Measurements from ENCODE around the gene PSMB3.

The PSMB3 gene

DNA sequence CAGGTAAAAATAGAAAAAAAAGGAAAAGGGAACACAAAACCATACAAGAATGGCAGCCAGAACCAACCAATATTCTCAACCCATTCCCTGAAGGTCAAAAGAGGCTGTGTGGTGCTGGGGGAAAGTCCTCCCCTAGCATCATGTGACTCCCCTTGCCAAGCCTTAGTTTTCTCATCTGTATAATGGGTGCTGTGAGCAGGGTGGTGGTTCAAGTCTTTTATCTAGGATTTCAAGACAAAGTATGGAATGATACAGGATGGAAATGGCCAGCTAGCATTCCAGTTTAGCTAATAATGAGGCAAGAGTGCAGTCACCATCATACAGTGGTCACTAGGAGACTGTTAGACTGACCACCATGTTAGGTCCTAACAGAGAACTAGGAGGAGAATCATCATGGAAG, 20.7 kb downstream of the PSMB3 start:
- TF ChIP-seq, protein P1, sequence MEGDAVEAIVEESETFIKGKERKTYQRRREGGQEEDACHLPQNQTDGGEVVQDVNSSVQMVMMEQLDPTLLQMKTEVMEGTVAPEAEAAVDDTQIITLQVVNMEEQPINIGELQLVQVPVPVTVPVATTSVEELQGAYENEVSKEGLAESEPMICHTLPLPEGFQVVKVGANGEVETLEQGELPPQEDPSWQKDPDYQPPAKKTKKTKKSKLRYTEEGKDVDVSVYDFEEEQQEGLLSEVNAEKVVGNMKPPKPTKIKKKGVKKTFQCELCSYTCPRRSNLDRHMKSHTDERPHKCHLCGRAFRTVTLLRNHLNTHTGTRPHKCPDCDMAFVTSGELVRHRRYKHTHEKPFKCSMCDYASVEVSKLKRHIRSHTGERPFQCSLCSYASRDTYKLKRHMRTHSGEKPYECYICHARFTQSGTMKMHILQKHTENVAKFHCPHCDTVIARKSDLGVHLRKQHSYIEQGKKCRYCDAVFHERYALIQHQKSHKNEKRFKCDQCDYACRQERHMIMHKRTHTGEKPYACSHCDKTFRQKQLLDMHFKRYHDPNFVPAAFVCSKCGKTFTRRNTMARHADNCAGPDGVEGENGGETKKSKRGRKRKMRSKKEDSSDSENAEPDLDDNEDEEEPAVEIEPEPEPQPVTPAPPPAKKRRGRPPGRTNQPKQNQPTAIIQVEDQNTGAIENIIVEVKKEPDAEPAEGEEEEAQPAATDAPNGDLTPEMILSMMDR (IDR thresholded peaks at IDR 0.05), result no peak

DNA sequence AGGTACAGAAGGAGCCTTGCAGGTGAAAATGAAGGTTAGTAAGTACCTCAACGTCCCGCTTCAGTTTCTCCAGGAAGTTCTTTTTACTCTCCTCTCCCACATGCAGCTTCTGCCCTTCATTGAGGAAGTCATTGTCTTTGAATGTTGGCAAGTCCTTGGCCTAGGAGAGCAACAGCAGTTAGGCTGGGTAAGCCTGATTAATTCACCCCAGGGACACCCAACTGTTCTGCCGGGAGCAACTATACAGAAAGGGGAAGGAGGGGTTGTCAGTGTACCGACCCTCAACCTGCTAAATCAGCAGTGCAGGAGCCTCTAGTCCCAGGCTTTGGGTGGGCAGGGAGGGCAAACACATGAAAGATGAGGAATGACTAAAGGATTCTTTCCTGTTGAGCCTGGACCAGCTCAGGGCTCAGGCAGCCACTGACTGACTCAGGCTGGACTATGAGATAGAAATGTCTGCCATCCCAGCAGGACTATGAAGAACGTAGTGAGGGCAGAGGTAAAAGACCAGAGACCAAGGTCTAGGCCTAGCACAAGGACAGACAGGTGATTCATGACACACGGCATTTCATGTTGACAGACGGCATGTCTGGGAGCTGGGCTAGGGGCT, 25.2 kb downstream of the PSMB3 start:
- TF ChIP-seq, protein P1 (IDR thresholded peaks at IDR 0.05), result no peak

DNA sequence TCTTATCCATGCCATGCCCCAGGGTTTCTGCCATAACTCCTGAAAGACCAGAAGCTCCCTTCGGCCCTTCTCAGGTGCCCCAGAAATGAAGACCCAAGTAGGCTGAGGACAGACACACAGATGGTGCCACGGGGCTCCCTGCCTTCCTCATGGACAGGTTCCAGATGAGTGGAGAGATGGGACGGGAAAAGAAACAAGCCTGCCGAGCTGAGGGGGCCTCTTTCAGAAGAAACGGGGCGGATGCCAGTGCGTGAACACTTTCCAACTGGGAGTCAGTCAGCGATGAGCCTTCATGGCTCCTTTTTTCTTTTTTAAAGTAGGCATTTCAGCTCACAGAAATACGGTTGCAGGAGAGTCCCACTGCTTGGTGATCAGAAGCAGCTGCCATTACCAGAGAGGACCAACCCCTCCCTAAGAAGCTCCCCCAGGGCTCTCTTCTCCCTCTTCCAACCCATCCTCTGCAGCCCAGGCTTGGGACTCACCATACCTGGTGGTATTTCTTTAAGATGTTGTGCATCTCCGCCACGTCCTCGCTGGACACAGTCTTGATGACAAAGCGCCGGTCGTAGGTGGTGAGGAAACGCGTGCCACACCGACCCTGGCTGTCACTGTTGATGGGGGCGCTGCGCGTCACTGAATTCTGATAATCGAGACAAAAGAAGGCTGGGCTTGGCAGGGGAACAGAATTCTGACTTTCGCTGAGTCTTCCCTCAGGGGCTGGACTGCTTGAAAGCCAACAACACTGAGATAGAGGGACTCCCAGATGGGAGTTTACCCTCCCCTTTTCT, 27.6 kb downstream of the PSMB3 start:
- TF ChIP-seq, protein P1 (IDR thresholded peaks at IDR 0.05), result no peak

DNA sequence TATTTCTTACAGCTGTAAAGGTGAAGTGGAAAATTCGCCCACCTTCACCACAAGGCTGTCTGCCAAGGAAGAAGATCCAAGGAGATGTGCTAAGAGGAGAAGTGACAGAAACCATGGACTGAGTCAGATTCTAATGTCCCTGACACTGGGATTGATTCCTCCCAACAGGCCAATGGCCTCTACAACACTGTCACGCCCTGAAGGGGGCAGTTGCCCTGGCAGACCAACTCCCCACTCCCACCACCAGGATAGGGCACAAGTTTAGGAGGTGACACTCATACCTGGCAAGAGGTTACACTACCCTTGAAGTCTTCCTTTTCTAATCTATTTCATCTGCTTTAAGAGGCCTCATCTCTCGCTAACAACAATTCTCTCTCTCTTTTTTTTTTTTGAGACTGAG, 30.7 kb downstream of the PSMB3 start:
- TF ChIP-seq, protein P1 (IDR thresholded peaks at IDR 0.05), result no peak

DNA sequence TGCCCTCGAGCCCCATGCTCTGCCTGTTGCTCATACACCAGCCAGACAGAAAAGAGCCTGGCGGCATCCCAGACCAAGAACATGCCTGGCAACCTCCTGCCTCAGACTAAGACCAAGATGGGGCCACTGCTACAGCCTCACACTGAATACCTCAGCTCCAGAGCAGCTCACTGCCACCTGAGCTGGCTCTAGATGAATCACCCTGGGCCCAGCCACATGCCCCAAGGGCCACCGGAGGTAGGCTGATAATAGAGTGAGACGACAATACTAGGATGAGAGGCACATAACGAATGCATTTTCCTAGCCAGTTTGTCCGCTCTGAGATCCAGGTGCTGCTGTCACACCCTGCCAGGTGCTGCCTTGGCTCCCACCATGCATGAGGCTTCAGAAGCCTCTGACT, 33.8 kb downstream of the PSMB3 start:
- TF ChIP-seq, protein P1 (IDR thresholded peaks at IDR 0.05), result no peak

DNA sequence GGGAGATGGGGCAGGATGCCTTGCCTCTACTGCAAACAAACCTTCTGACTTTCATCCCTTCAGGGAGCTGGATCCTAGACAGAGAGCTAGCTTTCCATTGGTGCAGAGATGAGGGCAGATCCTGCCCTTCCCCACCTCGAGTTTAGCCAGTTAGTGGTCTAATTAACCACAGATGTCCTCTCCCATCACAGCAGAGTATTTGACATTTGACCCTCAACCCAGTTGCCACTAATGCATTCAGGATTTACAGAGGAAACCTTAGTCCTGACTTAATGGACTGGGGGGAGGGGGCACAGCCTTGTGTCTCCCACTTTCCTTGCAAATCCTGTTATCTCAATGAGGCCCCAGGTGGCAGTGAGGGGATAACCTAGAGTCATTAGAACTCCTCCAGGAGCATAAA, 36.6 kb downstream of the PSMB3 start:
- TF ChIP-seq, protein P1 (IDR thresholded peaks at IDR 0.05), result no peak

DNA sequence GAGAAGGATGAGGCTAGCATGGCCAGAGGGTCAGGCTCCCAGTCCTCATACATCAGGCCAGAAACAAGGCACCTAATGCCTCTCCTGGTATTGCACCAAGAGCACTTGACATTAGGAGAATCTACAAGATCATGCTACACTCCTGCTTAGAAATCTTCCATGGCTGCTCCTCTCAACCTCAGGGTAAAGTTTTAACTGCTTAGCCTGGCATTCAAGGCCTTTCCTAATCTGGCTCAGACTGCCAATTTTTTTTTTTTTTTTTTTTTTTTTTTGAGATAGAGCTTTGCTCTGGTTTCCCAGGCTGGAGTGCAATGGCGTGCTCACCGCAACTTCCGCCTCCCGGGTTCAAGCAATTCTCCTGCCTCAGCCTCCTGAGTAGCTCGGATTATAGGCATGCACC, 38.6 kb downstream of the PSMB3 start:
- TF ChIP-seq, protein P1 (IDR thresholded peaks at IDR 0.05), result no peak
